Stimulated activated CD4-positive, alpha-beta T cell treated with anti-CD3 and anti-CD28 coated beads, Interleukin-15, amount 100 ng/mL, for 48 hours (primary cell): Measurements from ENCODE around the gene KRTAP10-2.
"Not testable (repeated sequence)": the region's sequence is repeated elsewhere in the genome, so short reads cannot be mapped to it uniquely, and the experiment has no call there.

Experiments
- DNase-seq, 2 donors: peaks; one replicate each; pipeline ENCODE4 v3.0.0-alpha.2; 2020; ENCODE audit warnings: low read depth in 2 of 2

KRTAP10-2 gene

DNA sequence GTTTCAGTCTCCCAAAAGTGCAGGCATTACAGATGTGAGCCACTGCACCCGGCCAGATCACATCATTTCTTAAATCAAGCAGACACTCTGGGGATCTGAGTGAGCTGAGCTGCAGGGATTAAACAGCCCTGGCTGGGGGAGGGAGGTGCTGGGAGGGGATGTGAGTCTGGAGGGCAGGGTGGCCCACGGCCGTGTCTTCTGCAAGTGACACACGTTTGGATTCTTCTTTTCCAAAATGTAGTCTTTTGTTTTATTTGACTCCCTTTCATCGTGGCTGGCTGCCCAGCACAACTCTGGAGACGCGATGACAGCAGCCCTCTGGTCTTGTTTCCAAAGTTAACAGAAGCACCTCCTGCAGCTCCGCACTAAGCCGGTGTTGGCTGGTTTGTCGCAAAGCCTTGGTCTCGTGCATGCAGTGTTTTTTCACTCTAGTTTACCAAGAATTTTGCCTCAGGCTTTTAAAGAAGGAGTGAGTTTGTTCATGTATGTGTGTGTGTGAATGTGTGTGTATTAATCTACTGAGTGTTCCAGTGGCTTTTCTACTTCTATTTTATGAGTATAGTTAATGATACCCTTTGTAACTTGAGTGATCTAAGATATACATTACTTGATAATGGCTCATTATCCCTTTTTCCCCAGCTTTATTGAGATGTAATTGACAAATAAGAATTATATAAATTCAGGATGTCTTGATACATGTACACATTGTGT is 31.9 kb upstream of the KRTAP10-2 start:
- no peak for DNase-seq

DNA sequence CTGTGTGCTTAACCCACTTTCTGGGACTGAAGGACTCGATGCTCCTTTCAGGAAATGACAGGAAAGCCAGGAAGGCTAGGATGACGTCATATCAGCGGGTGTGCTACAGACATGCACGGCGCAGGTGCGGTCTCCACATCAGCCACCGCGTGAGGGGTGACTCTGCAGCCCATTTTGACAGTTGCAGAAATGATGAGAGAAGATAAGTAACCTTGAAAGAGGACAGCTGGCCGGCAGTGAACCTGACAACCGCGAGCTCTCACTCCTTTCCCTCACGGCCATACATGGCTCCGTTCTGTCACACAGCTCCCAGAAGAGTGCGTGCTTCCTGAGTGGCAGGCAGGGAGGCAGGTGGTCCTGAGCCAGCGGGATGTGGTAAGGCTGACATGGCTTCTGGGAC is 30.8 kb upstream of the KRTAP10-2 start:
- DNase-seq = no peak

DNA sequence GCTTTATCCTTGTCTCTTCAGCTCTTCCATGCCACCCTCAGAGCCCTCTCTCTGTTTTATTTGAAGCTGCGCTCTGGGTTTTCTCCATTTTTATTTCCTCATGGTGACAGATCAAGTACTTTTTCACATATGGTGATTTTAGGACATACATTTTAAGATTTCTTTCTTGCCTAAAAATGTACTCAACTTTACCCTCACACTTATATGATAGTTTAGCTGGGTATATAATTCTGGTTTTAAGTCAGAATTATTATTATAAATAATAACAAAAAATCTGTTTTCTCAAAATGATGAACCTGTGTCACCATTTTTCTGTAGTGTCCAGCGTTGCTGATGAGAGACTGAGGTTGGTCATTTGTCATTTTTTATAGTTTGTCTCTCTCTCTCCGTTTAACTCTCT is 29.9 kb upstream of the KRTAP10-2 start:
- no peak for DNase-seq

DNA sequence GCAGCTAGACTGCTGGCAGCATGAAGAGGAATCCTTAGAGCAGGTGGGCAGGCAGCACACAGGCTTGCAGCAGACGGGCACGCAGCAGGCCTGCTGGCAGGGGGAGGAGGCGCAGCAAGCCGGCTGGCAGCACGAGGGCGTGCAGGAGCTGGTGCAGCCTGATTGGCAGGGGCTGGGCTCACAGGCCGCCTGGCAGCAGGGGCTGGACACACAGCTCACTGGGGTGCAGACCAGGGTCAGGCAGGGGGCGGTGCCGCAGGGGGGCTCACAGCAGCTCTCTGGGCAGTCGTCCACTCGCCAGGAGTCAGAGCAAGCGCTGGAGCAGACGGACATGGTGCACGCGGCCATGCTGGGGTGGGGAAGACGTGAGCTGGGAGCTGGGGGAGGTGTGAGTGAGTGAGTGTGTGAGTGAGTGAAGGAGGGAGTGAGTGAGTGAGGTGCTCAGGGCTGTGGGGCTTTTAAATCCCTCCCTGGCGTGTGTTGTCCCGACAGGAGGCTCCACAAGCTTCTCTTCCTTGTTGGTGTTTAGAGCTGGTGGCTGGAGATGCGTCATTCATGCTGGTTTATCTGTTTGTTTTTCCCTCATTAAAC is 29.0 kb upstream of the KRTAP10-2 start, which contains the start of gene KRTAP10-5:
KRTAP10-5 (minus strand) TSS at position 374 of the 591 bp plus-strand sequence; CDS start at position 348, 26 bp downstream.
- not testable (repeated sequence) for DNase-seq

DNA sequence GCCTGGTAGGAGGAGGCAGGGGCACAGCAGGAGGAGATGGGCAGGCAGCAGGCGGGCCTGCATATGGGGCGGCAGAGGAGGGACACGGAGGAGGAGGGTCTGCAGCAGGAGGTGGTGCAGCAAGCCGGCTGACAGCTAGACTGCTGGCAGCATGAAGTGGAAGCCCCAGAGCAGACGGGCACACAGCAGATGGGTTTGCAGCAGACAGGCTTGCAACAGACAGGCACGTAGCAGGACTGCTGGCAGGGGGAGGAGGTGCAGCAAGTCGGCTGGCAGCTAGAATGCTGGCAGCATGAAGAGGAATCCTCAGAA is 28.5 kb upstream of the KRTAP10-2 start:
- no peak for DNase-seq

DNA sequence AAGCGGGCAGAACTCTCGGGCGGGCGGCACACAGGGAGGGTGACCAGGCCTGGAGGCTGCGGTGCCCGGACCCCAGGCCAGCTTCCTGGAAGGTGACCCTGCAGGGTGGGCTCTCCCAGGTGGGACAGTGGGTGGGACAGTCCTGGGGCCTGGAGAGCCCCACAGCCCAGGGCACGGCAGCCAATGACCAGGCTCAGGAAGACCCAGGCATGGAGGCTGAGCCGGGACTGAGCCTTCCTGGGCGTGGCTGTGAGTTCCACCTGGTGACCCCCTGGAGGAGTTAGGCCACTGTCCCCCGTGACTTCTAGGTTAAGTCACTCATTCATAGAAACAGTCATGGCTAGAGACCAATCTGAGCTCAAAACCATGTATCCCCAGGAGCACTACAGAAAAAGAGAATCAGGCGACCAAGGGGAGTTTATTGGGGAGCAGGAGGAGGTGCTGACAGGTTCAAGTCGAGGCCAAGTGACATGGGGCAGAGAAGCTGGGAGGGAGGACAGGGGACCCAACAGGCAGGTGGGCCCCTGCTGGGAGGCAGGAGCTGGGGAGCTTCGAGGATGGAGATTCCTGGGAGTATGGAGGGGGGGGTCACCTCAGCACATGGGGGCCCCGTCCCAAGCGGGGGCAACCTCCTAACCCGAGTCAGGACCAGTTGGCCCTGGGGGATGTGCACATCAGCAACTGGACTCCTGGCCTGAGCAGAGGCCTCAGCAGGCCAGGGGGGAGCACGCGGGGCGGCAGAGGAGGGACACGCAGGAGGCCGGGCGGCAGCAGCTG is 27.9 kb upstream of the KRTAP10-2 start:
- no peak for DNase-seq

DNA sequence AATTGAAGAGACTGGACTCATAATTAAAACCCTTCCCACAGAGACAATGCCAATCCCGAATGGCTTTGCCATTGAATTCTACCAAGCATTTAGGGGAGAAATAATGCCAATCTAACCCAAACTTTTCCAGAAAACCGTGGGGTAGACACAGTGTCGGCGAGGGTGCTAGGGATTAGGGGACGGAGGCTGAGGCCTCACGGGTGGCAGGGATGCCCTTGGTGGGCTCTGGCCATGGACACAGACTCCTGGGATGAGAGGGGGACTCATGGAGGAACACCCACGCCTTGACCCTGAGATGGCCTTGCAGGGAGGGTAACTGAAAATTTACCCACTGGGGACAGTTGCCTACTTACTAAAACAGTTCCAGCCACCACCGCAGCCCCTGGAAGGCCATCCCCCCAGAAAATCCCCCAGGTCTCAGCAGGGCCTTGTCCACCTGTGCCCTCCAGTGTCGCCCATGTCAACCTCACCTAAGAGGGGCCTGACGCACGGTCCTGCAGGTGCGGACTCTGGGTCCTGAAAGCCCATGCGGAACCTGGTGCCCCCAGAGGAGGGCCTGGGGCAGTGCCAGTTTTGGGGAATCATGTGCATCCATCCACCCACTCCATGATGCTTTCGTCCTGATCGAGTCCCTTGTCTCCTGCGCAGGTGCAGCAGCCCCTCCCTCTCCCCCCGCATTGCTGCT is 27.2 kb upstream of the KRTAP10-2 start:
- no peak for DNase-seq

DNA sequence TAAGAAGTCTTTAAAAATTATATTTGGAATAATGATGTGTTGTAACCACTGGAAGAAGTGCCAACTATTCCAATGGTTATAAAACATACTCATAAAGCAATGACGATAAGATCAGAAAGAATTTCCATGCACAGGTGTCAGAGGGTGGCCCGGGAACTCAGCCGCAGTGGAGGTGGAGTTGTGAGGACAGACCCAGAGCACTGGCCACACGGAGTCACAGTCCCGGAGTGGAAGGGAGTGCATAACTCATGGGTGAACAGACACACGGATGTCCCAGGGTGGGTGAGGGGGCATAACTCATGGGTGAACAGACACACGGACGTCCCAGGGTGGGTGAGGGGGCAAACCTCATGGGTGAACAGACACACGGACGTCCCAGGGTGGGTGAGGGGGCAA is 24.7 kb upstream of the KRTAP10-2 start:
- DNase-seq = no peak

DNA sequence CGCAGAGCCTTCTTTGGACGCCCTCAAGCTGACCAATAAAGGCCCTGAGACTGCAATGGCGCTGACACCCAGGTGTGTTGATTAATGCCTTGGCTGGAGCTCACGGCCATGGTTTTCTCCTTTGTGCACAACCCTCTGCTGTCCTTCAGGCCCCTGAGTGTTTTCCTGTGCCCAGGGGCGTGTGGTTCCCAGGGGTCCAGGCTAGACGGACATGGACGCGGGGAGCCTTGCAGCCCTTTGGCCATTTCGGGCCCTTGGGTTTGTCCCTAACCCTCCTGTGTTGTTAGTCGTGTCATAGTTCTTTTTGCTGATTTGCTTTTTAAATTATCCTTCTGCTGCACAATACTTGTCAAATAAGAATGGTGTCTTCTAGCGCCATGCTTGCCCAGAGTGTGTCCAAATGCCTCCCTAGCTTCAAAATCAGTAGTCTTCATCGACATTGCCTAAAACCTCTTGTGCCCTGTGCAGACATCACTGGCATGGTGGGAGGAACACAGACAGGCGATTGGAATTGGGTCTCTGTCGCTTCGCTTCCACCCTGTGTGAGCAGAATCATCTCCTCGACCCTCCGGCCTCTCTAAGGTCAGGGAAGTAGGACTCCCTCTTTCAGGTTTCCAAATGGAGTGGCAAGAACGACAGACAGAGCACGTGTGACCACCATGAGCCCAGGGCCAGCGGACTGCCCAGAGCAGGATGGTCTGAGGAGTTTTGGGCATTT is 24.2 kb upstream of the KRTAP10-2 start:
- DNase-seq = no peak

DNA sequence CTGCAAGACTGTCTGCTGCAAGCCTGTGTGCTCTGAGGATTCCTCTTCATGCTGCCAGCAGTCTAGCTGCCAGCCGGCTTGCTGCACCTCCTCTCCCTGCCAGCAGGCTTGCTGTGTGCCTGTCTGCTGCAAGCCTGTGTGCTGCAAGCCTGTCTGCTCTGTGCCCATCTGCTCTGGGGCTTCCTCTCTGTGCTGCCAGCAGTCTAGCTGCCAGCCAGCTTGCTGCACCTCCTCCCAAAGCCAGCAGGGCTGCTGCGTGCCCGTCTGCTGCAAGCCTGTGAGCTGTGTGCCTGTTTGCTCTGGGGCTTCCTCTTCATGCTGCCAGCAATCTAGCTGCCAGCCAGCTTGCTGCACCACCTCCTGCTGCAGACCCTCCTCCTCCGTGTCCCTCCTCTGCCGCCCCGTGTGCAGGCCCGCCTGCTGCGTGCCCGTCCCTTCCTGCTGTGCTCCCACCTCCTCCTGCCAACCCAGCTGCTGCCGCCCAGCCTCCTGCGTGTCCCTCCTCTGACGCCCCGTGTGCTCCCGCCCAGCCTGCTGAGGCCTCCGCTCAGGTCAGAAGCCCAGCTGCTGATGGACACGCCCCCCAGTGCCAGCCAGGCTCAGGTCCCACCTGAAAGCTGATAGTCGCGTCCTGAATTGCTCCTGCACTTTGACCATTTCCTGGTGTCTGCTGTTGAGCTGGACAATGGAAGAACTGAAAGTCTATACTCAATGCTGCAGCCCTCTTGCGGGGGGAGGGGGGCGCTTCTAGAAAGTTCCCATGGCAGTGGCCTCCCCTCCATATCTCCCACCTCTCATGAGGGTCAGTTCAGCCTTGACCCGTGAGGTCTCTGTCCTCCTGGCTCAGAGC is 23.4 kb upstream of the KRTAP10-2 start:
- no peak for DNase-seq

DNA sequence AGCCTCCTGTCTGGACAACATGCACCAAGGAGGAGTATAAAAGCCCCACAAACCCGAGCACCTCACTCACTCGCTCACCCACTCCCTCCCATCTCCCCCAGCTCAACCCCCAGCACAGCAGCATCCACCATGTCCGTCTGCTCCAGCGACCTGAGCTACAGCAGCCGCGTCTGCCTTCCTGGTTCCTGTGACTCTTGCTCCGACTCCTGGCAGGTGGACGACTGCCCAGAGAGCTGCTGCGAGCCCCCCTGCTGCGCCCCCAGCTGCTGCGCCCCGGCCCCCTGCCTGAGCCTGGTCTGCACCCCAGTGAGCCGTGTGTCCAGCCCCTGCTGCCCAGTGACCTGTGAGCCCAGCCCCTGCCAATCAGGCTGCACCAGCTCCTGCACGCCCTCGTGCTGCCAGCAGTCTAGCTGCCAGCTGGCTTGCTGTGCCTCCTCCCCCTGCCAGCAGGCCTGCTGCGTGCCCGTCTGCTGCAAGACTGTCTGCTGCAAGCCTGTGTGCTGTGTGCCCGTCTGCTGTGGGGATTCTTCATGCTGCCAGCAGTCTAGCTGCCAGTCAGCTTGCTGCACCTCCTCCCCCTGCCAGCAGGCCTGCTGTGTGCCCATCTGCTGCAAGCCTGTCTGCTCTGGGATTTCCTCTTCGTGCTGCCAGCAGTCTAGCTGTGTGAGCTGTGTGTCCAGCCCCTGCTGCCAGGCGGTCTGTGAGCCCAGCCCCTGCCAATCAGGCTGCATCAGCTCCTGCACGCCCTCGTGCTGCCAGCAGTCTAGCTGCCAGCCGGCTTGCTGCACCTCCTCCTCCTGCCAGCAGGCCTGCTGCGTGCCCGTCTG is 22.5 kb upstream of the KRTAP10-2 start, which contains the start of gene KRTAP10-4:
KRTAP10-4 (plus strand) TSS at position 100 of the 827 bp plus-strand sequence; CDS start at position 130, 30 bp downstream.
- DNase-seq = not testable (repeated sequence)

DNA sequence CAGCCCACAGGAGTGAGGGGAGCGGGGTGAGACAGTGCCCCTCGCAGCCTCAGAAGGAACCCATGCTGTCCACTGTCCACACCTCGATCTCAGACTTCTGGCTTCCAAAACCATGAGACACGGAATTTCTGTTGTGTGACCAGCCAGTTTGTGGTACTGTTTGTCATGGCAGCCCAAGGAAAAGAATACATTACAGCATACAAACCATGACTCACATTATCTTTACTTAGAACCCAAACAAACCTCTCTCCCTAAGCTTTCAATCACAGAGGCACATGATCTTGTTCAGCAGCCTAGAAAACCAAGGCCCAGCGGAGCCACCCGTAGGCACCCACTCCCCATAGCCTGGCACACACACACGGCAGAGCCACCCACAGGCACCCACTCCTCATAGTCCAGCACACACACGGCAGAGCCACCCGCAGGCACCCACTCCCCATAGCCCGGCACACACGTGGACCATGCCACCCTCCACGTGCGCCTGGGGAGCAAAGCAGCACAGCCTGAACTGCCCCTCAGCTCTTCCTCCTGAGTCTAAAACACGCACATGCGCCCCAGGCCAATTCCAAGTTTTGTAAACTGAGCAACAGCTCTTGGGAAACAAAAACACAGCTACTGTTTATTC is 21.8 kb upstream of the KRTAP10-2 start:
- no peak for DNase-seq

DNA sequence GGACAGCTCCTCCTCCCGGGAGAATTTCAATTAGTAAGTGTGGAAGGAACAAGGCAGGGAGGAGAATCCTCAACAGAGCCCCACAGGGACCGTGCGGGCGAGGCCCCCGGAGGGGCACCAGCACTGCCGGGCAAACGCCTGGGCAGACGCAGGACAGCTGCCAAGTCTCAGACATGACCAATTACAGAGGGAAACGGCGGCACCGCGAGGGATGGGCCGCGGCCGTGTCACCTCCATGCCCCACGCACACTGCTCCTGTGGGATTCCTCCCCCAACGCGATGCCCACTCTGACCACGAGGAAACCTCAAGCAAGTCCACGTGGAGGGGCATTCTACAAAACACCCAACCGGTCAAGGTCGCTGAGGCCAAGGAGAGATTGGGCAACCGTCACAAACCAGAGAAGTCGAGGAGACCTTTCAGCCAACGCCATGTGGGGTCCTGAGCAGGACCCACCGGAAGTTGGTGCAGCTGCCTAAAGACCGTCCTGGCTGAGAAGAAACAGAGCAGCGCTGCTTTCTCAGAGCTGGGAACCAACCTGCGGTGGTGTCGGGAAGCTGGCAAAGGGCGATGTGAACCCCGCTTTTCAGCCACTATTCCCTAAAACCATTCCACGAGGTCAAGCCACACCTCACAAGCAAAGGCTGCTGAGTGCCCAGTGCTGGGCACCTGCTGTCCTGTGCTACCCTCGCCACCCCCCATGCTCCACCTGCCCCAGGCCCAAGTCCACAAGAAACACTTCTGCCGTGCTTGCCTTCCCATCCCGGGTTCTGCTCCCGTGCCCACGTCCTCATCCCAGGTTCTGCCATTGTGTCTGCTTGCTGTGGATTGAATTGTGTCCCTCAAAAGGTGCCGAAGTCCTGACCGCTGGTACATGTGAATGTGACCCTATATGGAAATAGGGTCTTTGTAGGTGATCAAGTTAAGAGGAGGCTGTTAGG is 20.8 kb upstream of the KRTAP10-2 start:
- DNase-seq = no peak

DNA sequence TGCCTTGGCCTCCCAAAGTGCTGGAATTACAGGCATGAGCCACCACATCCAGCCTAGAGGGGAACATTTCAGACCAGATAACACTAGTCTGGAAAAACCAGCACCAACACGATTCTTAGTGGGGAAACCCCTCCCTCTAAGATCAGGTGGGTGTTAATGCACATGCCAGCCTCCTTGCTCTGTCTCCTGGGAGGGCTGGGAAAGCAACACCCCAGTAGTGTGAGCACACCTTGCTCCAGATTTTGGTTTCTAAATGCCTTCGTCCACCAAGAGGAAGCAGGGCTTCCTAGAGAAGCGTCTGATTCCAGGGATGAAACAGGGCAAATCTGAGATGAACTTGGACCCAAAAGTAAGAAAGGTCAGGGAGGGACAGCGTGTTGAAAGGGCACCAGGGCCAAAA is 20.0 kb upstream of the KRTAP10-2 start:
- DNase-seq = no peak

DNA sequence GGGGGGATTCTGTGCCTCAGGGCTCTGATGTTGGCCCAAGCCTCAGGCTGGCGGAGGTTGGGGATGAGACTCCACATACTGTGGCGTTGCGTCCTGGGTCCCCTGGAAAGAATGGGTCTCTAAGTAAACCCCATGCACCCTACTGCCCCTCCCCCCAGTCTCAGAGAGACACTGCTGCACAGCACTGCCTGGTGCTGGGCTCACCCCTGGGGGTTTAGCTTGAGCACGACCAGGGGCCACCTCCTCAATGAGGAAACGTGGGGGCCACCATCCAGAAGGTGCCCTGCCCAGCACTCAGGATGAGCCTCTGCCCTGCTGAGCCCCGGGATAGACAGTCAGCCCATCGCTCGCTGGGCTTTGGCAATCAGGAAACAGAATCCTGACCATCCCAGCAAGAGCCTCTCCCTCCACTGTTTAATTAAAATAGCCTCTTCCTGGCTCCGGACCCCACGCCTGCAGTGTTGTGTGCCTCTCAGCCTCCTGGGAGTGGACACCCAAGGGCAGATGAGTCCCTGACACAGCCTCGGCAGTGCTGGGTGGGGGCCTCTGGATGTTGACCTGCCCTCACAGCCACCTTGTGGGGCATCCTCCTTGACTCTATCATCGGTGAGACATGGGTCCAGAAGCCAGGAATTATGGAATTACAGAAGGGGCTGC is 18.7 kb upstream of the KRTAP10-2 start:
- no peak for DNase-seq

DNA sequence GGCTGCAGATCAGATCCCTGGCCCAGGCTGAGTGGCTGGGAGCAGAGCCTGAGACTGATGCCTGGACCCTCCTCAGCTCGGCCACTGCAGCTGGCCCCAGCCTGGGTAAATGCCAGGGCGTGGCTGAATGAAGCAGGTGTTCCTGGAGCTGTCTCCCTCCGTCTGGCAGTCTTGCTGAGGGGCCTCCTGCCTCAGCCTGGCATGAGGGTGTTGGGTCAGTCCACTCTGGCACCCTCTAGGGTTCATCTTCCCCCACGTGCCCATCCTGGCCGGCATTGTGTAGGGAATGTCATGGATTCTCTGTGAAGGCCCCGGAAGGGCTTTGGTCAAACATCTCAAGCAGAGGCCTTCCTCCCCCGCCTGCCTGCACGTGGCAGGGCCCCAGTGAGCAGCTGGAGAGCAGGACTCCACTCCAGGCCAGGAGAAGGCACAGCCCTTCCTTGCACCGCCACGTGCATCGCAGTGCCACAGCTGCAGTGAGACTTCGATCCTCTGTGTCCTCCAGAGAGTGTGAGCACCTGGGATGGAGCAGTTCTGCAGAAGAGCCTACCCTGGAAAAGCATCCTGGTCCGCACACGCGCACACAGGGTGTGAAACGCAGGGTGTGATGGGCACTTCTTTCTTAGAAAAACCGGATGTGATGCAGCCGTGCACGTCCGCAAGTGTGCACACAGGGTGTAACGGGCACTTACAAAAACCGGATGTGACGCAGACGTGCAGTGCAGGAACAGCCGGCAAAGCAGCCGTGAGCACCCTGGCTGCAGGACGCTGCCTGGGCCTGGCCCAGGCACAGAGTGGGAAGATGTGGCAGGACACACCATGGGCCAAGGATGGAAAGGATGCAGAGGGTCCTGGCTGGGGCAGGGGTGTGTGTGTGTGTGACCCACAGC is 17.6 kb upstream of the KRTAP10-2 start:
- no peak for DNase-seq

DNA sequence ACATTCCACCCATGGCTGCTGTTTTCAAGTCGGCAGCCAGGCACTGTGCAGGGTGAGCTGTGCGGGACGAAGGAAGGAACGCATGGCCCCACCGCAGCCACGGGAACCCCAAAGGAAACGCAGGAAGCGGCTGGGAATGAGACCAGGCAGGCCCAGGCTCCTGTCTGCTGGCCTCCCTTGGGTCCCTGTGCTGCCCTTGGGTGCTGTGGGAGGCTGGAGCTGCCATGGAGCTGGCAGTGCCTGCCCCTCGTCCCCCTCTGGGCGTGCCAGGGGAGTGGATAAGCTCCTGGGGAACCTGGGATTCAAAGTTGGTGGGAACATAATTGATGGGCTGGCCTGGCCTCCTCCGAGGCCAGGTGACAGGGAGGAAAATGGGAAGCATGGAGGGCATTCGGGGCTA is 17.0 kb upstream of the KRTAP10-2 start:
- no peak for DNase-seq
